GM12874 (cell line): ENCODE measurements around the gene PHKB.

Source experiments
- CTCF ChIP-seq: IDR thresholded peaks from 2 replicates; pipeline ENCODE4 v1.5.1; 2011; ENCODE audit warnings: low read depth, mild to moderate bottlenecking, control low read depth, low read length, moderate library complexity; ENCODE audit not compliant: insufficient read depth

The PHKB gene

DNA sequence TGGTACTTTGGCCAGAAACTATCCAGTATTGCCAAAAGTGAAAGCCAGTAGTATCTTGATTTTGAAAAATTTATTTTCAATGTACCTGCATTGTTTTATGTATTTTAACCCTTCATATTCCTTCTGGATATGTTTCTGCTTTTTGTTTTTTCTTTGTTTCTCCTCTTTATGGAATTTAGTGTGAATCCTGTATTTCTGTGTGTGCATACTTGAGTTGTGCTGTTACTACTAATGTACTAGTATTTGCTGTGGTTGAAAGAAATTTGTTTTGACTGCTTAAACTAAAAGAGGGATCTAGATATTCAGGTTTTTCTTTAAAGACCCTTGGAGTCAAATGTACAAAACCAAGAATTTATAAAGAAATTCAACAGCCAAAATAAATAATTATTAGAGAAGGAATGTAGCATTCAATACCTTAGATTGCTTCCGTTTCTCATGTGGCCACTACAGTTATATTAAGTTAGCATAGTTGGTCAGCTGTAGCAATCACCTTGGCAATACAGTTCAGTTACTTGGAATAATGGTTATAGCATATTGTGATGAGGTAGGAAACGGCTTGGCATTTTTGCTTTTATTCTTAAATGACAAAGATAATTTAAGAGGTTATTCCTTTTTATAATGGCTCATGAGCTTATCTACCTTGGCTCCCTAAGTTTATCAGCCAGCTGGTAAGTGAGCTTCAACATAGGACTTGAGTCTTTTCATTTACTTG, 4.9 kb downstream of the PHKB start:
- TF ChIP-seq CTCF, result no peak

DNA sequence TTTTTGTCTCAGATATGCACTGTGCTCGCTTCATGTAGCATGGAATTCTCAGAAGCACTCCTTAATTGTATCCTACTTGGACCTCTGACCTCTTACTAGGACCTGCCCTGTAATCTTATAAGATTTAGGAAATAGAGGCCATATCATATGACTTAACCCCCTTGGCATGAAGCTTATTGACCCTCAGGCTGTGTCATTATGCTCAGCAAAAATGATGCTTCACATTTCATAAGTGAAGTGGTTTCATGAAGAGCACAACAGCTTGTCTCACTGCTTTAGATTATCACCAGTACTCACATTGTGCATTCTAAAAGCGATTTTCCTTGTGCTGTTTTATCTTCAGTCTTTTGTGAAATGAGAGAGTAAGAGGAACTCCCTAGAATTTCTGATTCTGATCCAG, 6.4 kb downstream of the PHKB start:
- no peak for TF ChIP-seq CTCF

DNA sequence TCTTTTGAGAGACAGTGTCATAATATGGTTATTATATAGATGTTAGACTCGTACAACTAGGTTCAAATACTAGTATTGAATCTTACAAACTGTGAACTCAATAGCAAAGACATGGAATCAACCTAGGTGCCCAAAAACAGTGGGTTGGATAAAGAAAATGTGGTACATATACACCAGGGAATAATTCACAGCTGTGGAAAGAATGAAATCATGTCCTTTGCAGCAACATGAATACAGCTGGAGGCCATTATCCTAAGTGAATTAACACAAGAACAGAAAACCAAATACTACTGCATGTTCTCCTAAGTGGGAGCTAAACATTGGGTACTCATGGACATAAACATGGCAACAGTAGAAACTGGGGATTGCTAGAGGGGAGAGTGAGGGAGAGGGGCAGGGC, 8.1 kb downstream of the PHKB start:
- no peak for TF ChIP-seq CTCF

- TF ChIP-seq CTCF, result no peak
Measured at GRCh38 chr16:47470211-47470610, 9.1 kb downstream of the PHKB start.

DNA sequence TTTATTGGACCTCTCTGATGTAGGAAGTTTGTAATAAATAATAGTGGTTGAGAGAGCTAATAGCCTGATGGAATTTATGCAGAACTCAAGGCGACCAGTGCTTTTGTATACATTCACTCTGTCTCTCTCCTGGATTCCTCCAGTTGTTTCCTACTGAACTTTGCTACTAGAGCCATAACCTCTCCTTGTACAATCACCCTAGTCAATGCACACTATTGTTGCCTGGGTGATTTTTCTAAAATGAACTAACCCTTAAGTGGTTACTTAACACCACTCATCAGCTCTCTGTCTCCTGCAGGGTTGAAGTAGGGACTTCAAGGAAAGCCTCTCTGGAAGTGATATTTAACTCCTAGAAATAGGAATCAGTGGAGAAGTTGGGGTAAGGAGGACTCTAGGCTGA, 9.7 kb downstream of the PHKB start:
- no peak for TF ChIP-seq CTCF

- TF ChIP-seq CTCF, result no peak
Measured at GRCh38 chr16:47473792-47474191, 12.7 kb downstream of the PHKB start.

GRCh38 chr16:47475786-47476185, 14.7 kb downstream of the PHKB start:
- TF ChIP-seq CTCF, result no peak
